Neural cell (in vitro differentiated cells): ENCODE measurements around the gene CNTN6. TPM values are rescaled to one million over a fixed set of nuclear protein-coding genes. Genes with fewer than 3 reads are reported as not detected.

Source experiments
- H2AFZ ChIP-seq: fragments of 200-600, 300-800 bp; sonication (generic), shearing (Covaris generic); 2 replicates; pipeline ENCODE4 v1.6.0; 2014; ENCODE audit warnings: low read depth, mild to moderate bottlenecking, antibody characterized with exemption, low read length, moderate library complexity
- H3F3A ChIP-seq: fragments of 200-600 bp; shearing (Covaris generic); 2 replicates; pipeline ENCODE4 v1.6.1; 2016; ENCODE audit warnings: mild to moderate bottlenecking, moderate library complexity, mixed read lengths, antibody characterized with exemption, low read length; ENCODE audit not compliant: insufficient read depth, poor library complexity, severe bottlenecking
- H3K27ac ChIP-seq: fragments of 200-600, 300-800 bp; sonication (generic), shearing (Covaris generic); 2 replicates; pipeline ENCODE4 v1.5.1; 2014; ENCODE audit warnings: mild to moderate bottlenecking, low read length, moderate library complexity
- H3K27me3 ChIP-seq: fragments of 300-800, 200-600 bp; sonication (generic), shearing (Covaris generic); 2 replicates; pipeline ENCODE4 v1.6.0; 2014; ENCODE audit warnings: mild to moderate bottlenecking, low read depth, low read length, moderate library complexity; ENCODE audit not compliant: insufficient read depth
- H3K36me3 ChIP-seq: fragments of 300-800, 200-600 bp; sonication (generic), shearing (Covaris generic); 2 replicates; pipeline ENCODE4 v1.5.1; 2014; ENCODE audit warnings: mild to moderate bottlenecking, antibody characterized with exemption, low read length, moderate library complexity; ENCODE audit not compliant: insufficient read depth
- H3K4me2 ChIP-seq: fragments of 300-800, 200-600 bp; sonication (generic), shearing (Covaris generic); 2 replicates; pipeline ENCODE4 v1.6.0; 2014; ENCODE audit warnings: mild to moderate bottlenecking, low read length
- H3K4me3 ChIP-seq: fragments of 300-800, 200-600 bp; sonication (generic), shearing (Covaris generic); 2 replicates; pipeline ENCODE4 v1.5.1; 2014; ENCODE audit warnings: mild to moderate bottlenecking, low read length, moderate library complexity
- H3K79me2 ChIP-seq: fragments of 200-600 bp; shearing (Covaris generic); replicated peaks from 2 replicates; pipeline ENCODE4 v1.6.0; 2014; ENCODE audit warnings: mild to moderate bottlenecking, low read length, moderate library complexity; ENCODE audit not compliant: insufficient read depth
- H3K9ac ChIP-seq: fragments of 300-800, 200-600 bp; sonication (generic), shearing (Covaris generic); 2 replicates; pipeline ENCODE4 v1.6.1; 2016; ENCODE audit warnings: mild to moderate bottlenecking, low read length, mixed read lengths
- H3K9me2 ChIP-seq: fragments of 200-600 bp; shearing (Covaris generic); 2 replicates; pipeline ENCODE4 v1.6.1; 2016; ENCODE audit warnings: mild to moderate bottlenecking, low read length, mixed read lengths; ENCODE audit not compliant: insufficient read depth
- H3K9me3 ChIP-seq: fragments of 200-600, 300-800 bp; sonication (generic), shearing (Covaris generic); 2 replicates; pipeline ENCODE4 v1.6.1; 2016; ENCODE audit warnings: mild to moderate bottlenecking, mixed run types, low read length, moderate library complexity, mixed read lengths
- H4K20me1 ChIP-seq: fragments of 200-600 bp; shearing (Covaris generic); 2 replicates; pipeline ENCODE4 v1.6.1; 2016; ENCODE audit warnings: mild to moderate bottlenecking, mixed run types; ENCODE audit not compliant: insufficient read depth
- CTCF ChIP-seq: fragments of 450-650 bp; IDR thresholded peaks from 2 replicates; pipeline ENCODE4 v1.5.1; 2014; ENCODE audit warnings: antibody characterized with exemption, mild to moderate bottlenecking, moderate library complexity; ENCODE audit not compliant: poor library complexity, severe bottlenecking
- EP300 ChIP-seq: fragments of 450-650 bp; conservative IDR thresholded peaks from 2 replicates; pipeline ENCODE4 v1.6.1; 2014; ENCODE audit warnings: antibody characterized with exemption, mild to moderate bottlenecking, moderate library complexity; ENCODE audit not compliant: poor library complexity, severe bottlenecking
- EZH2 ChIP-seq: fragments of 200-600, 300-800 bp; shearing (Covaris generic), sonication (generic); IDR thresholded peaks from 2 replicates; pipeline ENCODE4 v1.6.1; 2014; ENCODE audit warnings: antibody characterized with exemption, low read length, borderline replicate concordance, mild to moderate bottlenecking; ENCODE audit not compliant: insufficient read depth, poor library complexity, severe bottlenecking
- MXI1 ChIP-seq: fragments of 450-650 bp; conservative IDR thresholded peaks from 2 replicates; pipeline ENCODE4 v1.6.1; 2014; ENCODE audit warnings: antibody characterized with exemption, mild to moderate bottlenecking; ENCODE audit not compliant: poor library complexity, severe bottlenecking
- POLR2AphosphoS5 ChIP-seq: IDR thresholded peaks from 2 replicates; pipeline ENCODE4 v1.6.1; 2012
- RAD21 ChIP-seq: fragments of 450-650 bp; conservative IDR thresholded peaks from 2 replicates; pipeline ENCODE4 v1.6.1; 2014; ENCODE audit warnings: antibody characterized with exemption, mild to moderate bottlenecking, moderate library complexity
- REST ChIP-seq: IDR thresholded peaks from 2 replicates; pipeline ENCODE4 v1.6.1; 2012; ENCODE audit warnings: borderline replicate concordance
- SMC3 ChIP-seq: fragments of 450-650 bp; conservative IDR thresholded peaks from 2 replicates; pipeline ENCODE4 v1.6.1; 2014; ENCODE audit warnings: antibody characterized with exemption, mild to moderate bottlenecking, moderate library complexity; ENCODE audit not compliant: poor library complexity
- TAF1 ChIP-seq: IDR thresholded peaks from 2 replicates; pipeline ENCODE4 v1.6.1; 2012; ENCODE audit warnings: low read depth
- polyA plus RNA-seq: library from polyadenylated mRNA; depleted of rRNA; stranded (reverse); fragments of >200 nt; gene quantifications from 2 replicates; pipeline ENCODE4 v1.2.3, GENCODE V29; 2014

Gene CNTN6
- polyA plus RNA-seq, 1 donor from 2014 or later = 1.8 TPM

GRCh38 chr3:1117843-1118473, 25.1 kb downstream of the CNTN6 start:
- no peaks in the 10 kb centered on the region for H3K9me3 ChIP-seq
- H3K27ac ChIP-seq = no peak overlapping the region
- no peaks in the 10 kb centered on the region for H3K9me2 ChIP-seq
- no peaks in the 10 kb centered on the region for H3K27me3 ChIP-seq
- no peak overlapping the region for H3K4me3 ChIP-seq
- no peak for TF ChIP-seq EZH2
- TF ChIP-seq MXI1 = no peak
- no peak for TF ChIP-seq CTCF
- TF ChIP-seq EP300 = no peak
- TF ChIP-seq SMC3 = no peak
- TF ChIP-seq POLR2AphosphoS5 = no peak
- TF ChIP-seq REST = no peak
- TF ChIP-seq RAD21 = no peak
- no peak for TF ChIP-seq TAF1
- H2AFZ ChIP-seq = no peak overlapping the region
- no peaks in the 10 kb centered on the region for H4K20me1 ChIP-seq
- no peaks in the 10 kb centered on the region for H3K36me3 ChIP-seq
- no peaks in the 10 kb centered on the region for H3K79me2 ChIP-seq
- H3K4me2 ChIP-seq = no peak overlapping the region
- H3K9ac ChIP-seq = no peak overlapping the region
- no peaks in the 10 kb centered on the region for H3F3A ChIP-seq

GRCh38 chr3:1131166-1131565, 38.3 kb downstream of the CNTN6 start:
- H3K9me3 ChIP-seq = no peaks in the 10 kb centered on the region
- H3K27me3 ChIP-seq = no peaks in the 10 kb centered on the region
- no peaks in the 10 kb centered on the region for H3F3A ChIP-seq
- H3K4me3 ChIP-seq = no peak overlapping the region
- H3K27ac ChIP-seq = no peak overlapping the region
- H3K79me2 ChIP-seq = no peaks in the 10 kb centered on the region
- no peak overlapping the region for H3K9ac ChIP-seq
- no peaks in the 10 kb centered on the region for H3K9me2 ChIP-seq
- no peak overlapping the region for H2AFZ ChIP-seq
- no peaks in the 10 kb centered on the region for H3K36me3 ChIP-seq
- no peaks in the 10 kb centered on the region for H4K20me1 ChIP-seq
- no peak for TF ChIP-seq EZH2
- TF ChIP-seq SMC3 = no peak
- TF ChIP-seq REST = no peak
- no peak for TF ChIP-seq RAD21
- no peak for TF ChIP-seq TAF1
- no peak for TF ChIP-seq CTCF
- no peak for TF ChIP-seq POLR2AphosphoS5
- TF ChIP-seq EP300 = no peak
- no peak for TF ChIP-seq MXI1
- no peak overlapping the region for H3K4me2 ChIP-seq
